Neural progenitor cell (in vitro differentiated cells): ENCODE data around the gene LDB2. TPM values are rescaled to one million over a fixed set of nuclear protein-coding genes. Genes with fewer than 3 reads are reported as not detected.

Source experiments
- DNase-seq: peaks from one replicate; pipeline ENCODE4 v3.0.0-alpha.2; 2016; ENCODE audit warnings: low spot score
- H2AFZ ChIP-seq: fragments of 200-600 bp; sonication (generic); replicated peaks from 2 replicates; pipeline ENCODE4 v1.6.1; 2016; ENCODE audit warnings: antibody characterized with exemption
- H3F3A ChIP-seq: fragments of 200-600 bp; sonication (generic); 2 replicates; pipeline ENCODE4 v1.6.1; 2016; ENCODE audit warnings: antibody characterized with exemption, low read depth
- H3K27ac ChIP-seq: fragments of 200-600 bp; sonication (generic); 2 replicates; pipeline ENCODE4 v1.5.1; 2016; ENCODE audit warnings: mild to moderate bottlenecking
- H3K27me3 ChIP-seq: fragments of 200-600 bp; sonication (generic); 2 replicates; pipeline ENCODE4 v1.6.1; 2016; ENCODE audit warnings: mild to moderate bottlenecking, moderate library complexity
- H3K36me3 ChIP-seq: fragments of 200-600 bp; sonication (generic); 2 replicates; pipeline ENCODE4 v1.5.1; 2016
- H3K4me1 ChIP-seq: fragments of 200-600 bp; sonication (generic); 2 replicates; pipeline ENCODE4 v1.6.1; 2016; ENCODE audit warnings: mixed run types
- H3K4me2 ChIP-seq: fragments of 200-600 bp; sonication (generic); 2 replicates; pipeline ENCODE4 v1.6.1; 2016
- H3K4me3 ChIP-seq: fragments of 200-600 bp; sonication (generic); 2 replicates; pipeline ENCODE4 v1.5.1; 2016
- H3K79me2 ChIP-seq: fragments of 200-600 bp; sonication (generic); 2 replicates; pipeline ENCODE4 v1.6.1; 2016; ENCODE audit warnings: low read depth
- H3K9ac ChIP-seq: fragments of 200-600 bp; sonication (generic); 2 replicates; pipeline ENCODE4 v1.6.1; 2016
- H3K9me3 ChIP-seq: fragments of 200-600 bp; sonication (generic); 2 replicates; pipeline ENCODE4 v1.5.1; 2016; ENCODE audit warnings: low read depth
- H4K20me1 ChIP-seq: fragments of 200-600 bp; sonication (generic); 2 replicates; pipeline ENCODE4 v1.6.1; 2016; ENCODE audit warnings: low read depth
- H3K27ac Mint-ChIP-seq: 3 replicates; pipeline ENCODE4 v1.8.0; 2021; ENCODE audit warnings: mixed read lengths
- H3K27me3 Mint-ChIP-seq: 2 replicates; pipeline ENCODE4 v1.8.0; 2022; ENCODE audit warnings: low read depth, mild to moderate bottlenecking, inconsistent platforms, moderate library complexity, mixed read lengths; ENCODE audit not compliant: insufficient read depth
- H3K36me3 Mint-ChIP-seq: 3 replicates; pipeline ENCODE4 v1.8.0; 2021; ENCODE audit warnings: mixed read lengths
- H3K4me1 Mint-ChIP-seq: 3 replicates; pipeline ENCODE4 v1.8.0; 2021; ENCODE audit warnings: mixed read lengths
- H3K4me3 Mint-ChIP-seq: 3 replicates; pipeline ENCODE4 v1.8.0; 2021; ENCODE audit warnings: mild to moderate bottlenecking, moderate library complexity, mixed read lengths
- H3K9me3 Mint-ChIP-seq: 3 replicates; pipeline ENCODE4 v1.8.0; 2020; ENCODE audit warnings: mixed read lengths
- EZH2 ChIP-seq: fragments of 200-600 bp; sonication (generic); IDR thresholded peaks from 2 replicates; pipeline ENCODE4 v1.6.1; 2017; ENCODE audit warnings: antibody characterized with exemption, mild to moderate bottlenecking, moderate library complexity
- EZH2phosphoT487 ChIP-seq: fragments of 200-600 bp; sonication (generic); IDR thresholded peaks from 2 replicates; pipeline ENCODE4 v1.6.1; 2017; ENCODE audit warnings: antibody characterized with exemption
- total RNA-seq: library from RNA; depleted of rRNA; stranded (reverse); fragments of >200 nt; gene quantifications from 2 replicates; pipeline ENCODE4 v1.2.3, GENCODE V29; 2015; ENCODE audit warnings: low replicate concordance
- TF ChIP-seq, protein P1 (sequence below): fragments of 200-600 bp; sonication (generic); IDR thresholded peaks from 2 replicates; pipeline ENCODE4 v1.5.1; 2017; ENCODE audit warnings: antibody characterized with exemption, mild to moderate bottlenecking

Gene LDB2
- total RNA-seq, 1 donor from 2014 or later, result 24.3 TPM

DNA sequence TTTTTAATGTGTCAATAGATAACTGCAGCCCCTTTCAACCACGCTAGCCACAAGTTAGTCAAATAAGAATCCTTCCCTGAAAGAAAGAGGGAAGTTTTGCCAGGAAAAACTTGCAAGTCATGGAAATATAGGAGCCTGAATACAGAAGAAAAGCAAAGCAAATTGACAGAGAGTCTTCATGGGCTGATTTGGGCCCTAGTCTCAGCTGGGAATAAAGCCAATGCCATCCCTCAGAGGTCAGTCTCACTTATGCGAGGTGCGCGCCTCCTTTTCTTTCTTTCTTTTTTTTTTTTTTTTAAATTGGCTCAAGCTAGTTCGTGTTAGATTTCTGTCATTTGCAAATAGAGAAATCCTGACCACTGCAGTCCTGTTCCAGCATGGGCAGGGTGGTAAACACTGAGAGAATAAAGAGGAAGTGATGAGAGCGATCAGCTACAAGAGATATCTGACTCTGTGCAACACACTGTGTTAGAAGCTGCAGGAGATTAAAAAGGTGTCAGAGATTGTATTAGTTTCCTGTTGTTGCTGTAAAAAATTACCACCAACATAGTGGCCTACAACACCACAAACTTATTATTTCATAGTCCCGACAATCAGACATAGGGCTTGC, 299.7 kb downstream of the LDB2 start:
- Mint-ChIP-seq H3K4me1 (peaks cover 50% of the 10 kb centered on the region), H3K4me3 (no peak overlapping the region), H3K9me3 (peaks cover 9% of the 10 kb centered on the region), H3K36me3 (peaks cover 6% of the 10 kb centered on the region), H3K27ac (peak overlapping the region; percentile 89), H3K27me3 (no peaks in the 10 kb centered on the region)
- H3K9ac ChIP-seq, result no peak overlapping the region
- peaks cover 18% of the 10 kb centered on the region for H3K4me1 ChIP-seq
- no peaks in the 10 kb centered on the region for H3K9me3 ChIP-seq
- H3K27ac ChIP-seq, result no peak overlapping the region
- H2AFZ ChIP-seq, result no peak overlapping the region
- TF ChIP-seq EZH2 (no peak), EZH2phosphoT487 (no peak)
- TF ChIP-seq, protein P1, sequence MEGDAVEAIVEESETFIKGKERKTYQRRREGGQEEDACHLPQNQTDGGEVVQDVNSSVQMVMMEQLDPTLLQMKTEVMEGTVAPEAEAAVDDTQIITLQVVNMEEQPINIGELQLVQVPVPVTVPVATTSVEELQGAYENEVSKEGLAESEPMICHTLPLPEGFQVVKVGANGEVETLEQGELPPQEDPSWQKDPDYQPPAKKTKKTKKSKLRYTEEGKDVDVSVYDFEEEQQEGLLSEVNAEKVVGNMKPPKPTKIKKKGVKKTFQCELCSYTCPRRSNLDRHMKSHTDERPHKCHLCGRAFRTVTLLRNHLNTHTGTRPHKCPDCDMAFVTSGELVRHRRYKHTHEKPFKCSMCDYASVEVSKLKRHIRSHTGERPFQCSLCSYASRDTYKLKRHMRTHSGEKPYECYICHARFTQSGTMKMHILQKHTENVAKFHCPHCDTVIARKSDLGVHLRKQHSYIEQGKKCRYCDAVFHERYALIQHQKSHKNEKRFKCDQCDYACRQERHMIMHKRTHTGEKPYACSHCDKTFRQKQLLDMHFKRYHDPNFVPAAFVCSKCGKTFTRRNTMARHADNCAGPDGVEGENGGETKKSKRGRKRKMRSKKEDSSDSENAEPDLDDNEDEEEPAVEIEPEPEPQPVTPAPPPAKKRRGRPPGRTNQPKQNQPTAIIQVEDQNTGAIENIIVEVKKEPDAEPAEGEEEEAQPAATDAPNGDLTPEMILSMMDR, result no peak
- DNase-seq, result no peak
- no peaks in the 10 kb centered on the region for H3K79me2 ChIP-seq
- no peaks in the 10 kb centered on the region for H4K20me1 ChIP-seq
- no peak overlapping the region for H3K4me3 ChIP-seq
- H3K27me3 ChIP-seq, result no peaks in the 10 kb centered on the region
- H3F3A ChIP-seq, result no peaks in the 10 kb centered on the region
- H3K36me3 ChIP-seq, result no peaks in the 10 kb centered on the region
- no peak overlapping the region for H3K4me2 ChIP-seq

DNA sequence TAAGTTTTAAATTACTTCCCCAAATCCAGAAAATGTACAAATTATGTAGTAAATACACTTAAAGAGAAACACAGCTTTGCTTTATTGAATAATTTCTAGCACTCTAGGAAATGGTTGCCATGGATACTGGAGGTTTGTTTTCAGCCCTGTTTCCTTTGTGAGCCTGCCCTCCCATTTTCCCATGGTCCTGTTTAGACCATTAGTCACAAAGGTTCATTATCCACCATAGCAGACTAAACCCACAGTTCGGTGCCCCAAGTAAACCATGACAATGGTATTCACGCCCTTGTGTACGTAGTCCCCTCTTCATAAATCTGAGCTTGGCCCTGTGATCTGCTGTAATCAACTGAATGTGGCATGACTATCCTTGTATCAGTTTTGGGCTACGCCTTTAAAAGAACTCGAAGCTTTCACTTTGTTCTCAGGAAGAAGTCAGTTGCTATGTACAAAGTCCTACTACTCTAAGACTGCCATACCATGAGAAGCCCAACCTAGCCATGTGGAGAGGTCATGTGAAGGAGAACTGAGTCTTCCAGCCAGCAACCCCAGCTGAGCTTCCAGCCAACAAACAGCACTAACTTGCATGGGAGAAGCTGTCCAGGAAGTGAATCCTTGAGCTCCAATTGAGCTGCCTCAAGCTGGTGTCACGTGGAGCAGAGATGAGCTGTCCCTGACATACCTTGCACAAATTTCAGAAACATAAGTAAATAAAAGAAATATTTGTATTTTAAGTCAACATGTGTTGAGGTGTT, 300.4 kb downstream of the LDB2 start:
- H2AFZ ChIP-seq, result no peak overlapping the region
- no peak overlapping the region for H3K27ac ChIP-seq
- no peaks in the 10 kb centered on the region for H3K9me3 ChIP-seq
- H3K4me3 Mint-ChIP-seq, result no peak overlapping the region
- H4K20me1 ChIP-seq, result no peaks in the 10 kb centered on the region
- H3K9me3 Mint-ChIP-seq, result peaks cover 9% of the 10 kb centered on the region
- peaks cover 54% of the 10 kb centered on the region for H3K4me1 Mint-ChIP-seq
- no peak overlapping the region for H3K4me2 ChIP-seq
- no peaks in the 10 kb centered on the region for H3K79me2 ChIP-seq
- no peak overlapping the region for H3K4me3 ChIP-seq
- H3K4me1 ChIP-seq, result peaks cover 24% of the 10 kb centered on the region
- H3K36me3 ChIP-seq, result no peaks in the 10 kb centered on the region
- peaks cover 6% of the 10 kb centered on the region for H3K36me3 Mint-ChIP-seq
- TF ChIP-seq, protein P1, result no peak
- TF ChIP-seq EZH2phosphoT487, result no peak
- TF ChIP-seq EZH2, result no peak
- no peaks in the 10 kb centered on the region for H3F3A ChIP-seq
- H3K9ac ChIP-seq, result no peak overlapping the region
- no peaks in the 10 kb centered on the region for H3K27me3 Mint-ChIP-seq
- H3K27ac Mint-ChIP-seq, result peak overlapping the region; percentile 89
- no peaks in the 10 kb centered on the region for H3K27me3 ChIP-seq
- peak; percentile 13 for DNase-seq

DNA sequence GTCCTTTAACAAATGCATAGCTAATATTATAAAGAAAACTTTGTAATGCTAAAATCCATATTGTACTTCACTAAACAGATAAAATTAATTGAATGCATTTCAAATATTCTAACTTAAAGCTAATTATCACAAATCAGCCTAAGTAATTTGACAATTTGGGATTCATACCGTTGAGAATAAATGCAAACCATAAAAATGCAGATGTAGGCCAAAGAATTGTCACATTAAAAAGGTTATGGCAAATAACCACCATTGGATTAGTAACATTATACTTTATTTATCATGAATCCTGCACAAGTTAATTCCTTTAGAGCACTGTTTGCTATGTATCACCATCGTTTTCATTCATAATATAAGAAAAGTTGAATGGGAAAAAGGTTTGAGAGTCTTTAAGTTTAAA, 301.0 kb downstream of the LDB2 start:
- Mint-ChIP-seq H3K36me3 (peaks cover 6% of the 10 kb centered on the region), H3K27ac (peak overlapping the region; percentile 89), H3K4me1 (peaks cover 60% of the 10 kb centered on the region), H3K4me3 (no peak overlapping the region), H3K27me3 (no peaks in the 10 kb centered on the region), H3K9me3 (peaks cover 9% of the 10 kb centered on the region)
- no peaks in the 10 kb centered on the region for H3K27me3 ChIP-seq
- no peaks in the 10 kb centered on the region for H3F3A ChIP-seq
- H3K9me3 ChIP-seq, result no peaks in the 10 kb centered on the region
- no peak overlapping the region for H3K4me2 ChIP-seq
- no peak overlapping the region for H3K4me3 ChIP-seq
- H2AFZ ChIP-seq, result no peak overlapping the region
- no peaks in the 10 kb centered on the region for H4K20me1 ChIP-seq
- no peak overlapping the region for H3K9ac ChIP-seq
- no peaks in the 10 kb centered on the region for H3K79me2 ChIP-seq
- DNase-seq, result no peak
- H3K27ac ChIP-seq, result no peak overlapping the region
- H3K36me3 ChIP-seq, result no peaks in the 10 kb centered on the region
- TF ChIP-seq EZH2, result no peak
- no peak for TF ChIP-seq EZH2phosphoT487
- TF ChIP-seq, protein P1, result no peak
- H3K4me1 ChIP-seq, result peaks cover 29% of the 10 kb centered on the region
